Activated CD4-positive, alpha-beta T cell treated with anti-CD3 and anti-CD28 coated beads for 4 hours (primary cell): ENCODE results near the gene GBF1.
"Not testable (repeated sequence)": the region's sequence is repeated elsewhere in the genome, so short reads cannot be mapped to it uniquely, and the experiment has no call there.

Source experiments
- DNase-seq, 2 donors: peaks; one replicate each; pipeline ENCODE4 v3.0.0-alpha.2; 2020

GBF1 gene

DNA sequence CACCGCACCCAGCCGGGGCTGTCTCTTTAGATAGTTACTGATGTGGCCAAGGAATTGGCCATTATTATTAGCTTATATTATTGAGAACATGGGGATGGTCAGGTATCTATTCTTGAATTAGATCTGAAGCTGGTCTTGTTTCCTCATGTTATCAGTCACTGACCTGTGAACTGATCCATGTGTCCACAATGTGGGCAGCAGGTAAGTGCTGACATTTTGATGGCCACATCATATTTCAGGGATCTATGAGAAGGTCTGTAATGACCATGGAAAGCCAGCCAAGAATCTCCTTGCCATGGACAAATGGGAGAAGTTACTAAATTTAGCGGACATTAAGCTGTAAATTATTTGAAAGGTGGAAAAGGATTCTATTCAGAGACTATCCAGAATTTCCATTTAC is 61.4 kb downstream of the GBF1 start:
- no peak for DNase-seq

GRCh38 chr10:102308318-102308717 is 63.0 kb downstream of the GBF1 start:
- not testable (repeated sequence) for DNase-seq

DNA sequence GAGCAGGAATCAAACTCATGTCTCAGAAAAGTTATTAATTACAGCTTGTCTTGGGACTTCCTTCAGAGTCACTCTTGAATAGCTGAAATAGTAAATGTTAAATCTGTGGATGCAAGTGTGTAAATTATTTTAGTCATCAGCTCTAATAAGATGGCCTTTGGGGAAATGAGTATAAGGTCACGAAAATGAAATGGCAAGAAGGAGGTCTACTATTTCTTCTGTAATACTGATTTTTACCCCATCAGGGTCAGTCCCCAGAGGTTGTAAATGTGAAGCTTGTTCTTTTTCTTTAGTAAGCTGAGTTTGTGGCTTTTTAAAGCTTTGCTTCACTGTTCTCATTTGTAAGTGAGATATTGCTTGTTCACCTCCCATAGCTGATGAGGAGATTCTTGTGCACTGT is 63.9 kb downstream of the GBF1 start:
- no peak for DNase-seq

DNA sequence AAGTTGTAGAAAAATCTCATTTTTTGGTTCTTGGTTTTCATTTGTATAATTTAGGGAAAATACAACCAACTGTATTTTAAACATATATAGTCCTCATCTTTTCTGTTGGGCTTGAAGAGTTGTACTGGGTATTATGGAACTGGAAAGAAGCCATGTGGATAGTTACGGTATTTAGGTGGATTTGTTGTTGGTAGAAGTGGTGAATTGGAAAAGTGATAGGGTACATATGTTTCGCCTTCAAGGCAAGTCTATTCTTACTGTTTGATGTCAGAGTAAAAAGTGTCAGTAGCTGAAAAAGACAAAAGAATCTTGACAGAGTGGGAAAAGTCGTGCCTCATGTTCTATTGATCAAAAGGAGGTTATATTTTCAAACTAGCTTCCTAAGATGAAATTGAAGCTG is 64.6 kb downstream of the GBF1 start:
- DNase-seq = no peak

GRCh38 chr10:102310361-102311024 is 65.2 kb downstream of the GBF1 start:
- DNase-seq = no peak

DNA sequence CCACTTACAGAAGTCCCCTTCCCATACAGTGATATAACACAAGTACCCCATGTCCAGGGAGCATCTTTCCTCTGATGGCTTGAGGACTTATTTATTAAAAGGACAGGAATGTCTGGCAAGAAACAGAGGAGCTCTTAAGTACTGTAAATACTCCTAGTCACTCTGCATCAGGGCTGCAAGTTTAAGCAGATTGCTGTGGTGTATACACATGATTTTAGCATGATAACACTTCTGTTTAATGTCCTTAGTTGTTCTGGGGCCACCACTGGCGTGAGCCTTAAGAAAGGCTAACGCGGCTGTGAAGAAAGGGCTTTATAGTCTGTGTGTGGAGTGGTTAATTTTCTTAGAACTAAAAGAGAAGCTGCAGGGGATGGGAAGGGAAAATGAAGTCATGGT is 65.7 kb downstream of the GBF1 start:
- DNase-seq = no peak

- DNase-seq = no peak
Observed at GRCh38 chr10:102312683-102313082, 67.4 kb downstream of the GBF1 start.

DNA sequence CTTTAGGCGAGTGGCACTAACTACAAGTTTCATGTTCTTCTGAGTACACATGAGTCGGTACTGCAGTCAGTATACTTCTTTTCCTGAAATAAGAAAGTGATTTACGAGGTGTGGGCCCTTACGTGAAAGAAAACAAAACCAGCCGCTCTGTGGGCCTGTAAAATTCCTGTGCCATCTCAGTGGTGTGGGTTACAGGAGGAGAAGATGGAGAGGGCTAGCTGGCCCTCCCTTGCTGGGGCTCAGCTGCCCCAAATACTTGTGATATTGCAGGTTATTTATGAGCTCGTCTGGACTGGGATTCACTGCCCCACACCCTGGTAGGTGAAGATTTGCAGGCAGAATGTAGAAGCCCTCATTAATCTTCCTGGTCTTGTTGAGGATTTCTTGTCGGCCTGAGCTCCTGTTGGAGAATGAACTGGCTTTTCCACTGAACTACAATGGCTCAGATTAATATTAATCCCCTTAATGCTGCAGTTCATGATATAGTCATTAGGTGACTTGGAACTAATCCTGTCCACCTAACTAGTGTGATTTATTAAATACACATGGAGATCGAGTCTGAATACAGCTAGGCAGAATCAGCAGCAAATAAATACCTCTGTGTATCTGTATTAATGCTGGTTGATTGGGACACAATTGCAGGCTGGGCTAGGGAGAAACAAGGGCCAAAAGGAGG is 68.0 kb downstream of the GBF1 start:
- DNase-seq = no peak

DNA sequence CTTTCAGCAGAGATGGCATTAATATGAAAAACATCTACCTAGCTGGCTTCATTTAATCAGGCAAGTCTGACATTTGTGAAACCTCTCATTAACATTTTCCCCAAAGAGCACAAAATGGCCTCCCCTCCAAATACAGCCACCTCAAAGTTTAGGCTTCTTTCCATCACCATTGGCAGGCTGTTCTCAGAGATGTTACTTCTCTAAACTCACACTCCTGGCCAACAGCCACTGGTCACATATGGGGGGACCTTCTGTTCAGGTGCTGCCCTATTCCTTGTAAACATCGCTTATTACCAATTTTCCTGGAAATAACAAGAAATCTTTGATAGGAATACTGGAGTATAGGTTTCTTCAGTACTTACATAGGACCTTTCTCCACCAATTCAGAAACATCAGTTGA is 69.5 kb downstream of the GBF1 start:
- no peak for DNase-seq

DNA sequence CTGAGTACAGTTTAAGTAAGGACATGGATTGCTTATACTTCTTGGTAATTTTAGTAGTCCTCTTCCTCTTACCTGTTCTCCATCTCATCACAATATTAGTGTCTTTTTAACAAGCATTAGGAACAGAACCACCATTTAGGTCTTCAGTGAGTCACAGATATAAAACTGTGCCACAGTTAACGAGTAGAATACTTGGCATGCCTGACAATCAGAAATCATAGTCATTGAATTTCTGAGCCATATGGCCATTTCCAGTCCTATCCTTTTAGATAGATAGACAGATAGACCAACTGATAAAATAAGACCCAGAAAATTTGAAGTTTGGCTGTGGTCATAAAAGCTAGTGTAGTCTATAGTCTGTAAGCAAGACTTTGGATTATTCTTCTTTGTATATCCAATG is 71.1 kb downstream of the GBF1 start:
- DNase-seq = no peak

GRCh38 chr10:102322914-102323313 is 77.6 kb downstream of the GBF1 start:
- DNase-seq = peak; percentile 2 to 8

- DNase-seq = no peak
Observed at GRCh38 chr10:102324061-102324460, 78.7 kb downstream of the GBF1 start.

DNA sequence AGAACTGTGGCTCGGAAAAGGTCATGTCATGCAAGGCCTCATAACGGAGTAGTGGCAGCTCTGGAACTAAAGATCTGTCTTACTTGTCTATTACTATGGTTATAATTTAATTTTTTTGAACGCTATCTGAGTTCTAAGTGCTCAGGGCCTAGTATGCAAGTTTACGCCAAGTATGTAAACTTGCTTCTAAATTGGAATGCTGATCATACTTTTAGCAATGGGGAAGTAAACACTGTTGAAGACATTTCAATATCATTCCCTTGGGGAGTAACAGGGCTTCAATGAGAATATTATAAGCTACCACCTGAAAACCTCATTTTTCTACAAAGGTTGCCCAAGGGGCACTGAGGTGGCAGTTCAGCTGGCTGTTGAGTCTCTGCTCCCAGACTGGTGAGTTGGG is 80.7 kb downstream of the GBF1 start:
- no peak for DNase-seq

GRCh38 chr10:102327002-102327401 is 81.7 kb downstream of the GBF1 start:
- no peak for DNase-seq

- DNase-seq = no peak
Observed at GRCh38 chr10:102327641-102328040, 82.3 kb downstream of the GBF1 start.

DNA sequence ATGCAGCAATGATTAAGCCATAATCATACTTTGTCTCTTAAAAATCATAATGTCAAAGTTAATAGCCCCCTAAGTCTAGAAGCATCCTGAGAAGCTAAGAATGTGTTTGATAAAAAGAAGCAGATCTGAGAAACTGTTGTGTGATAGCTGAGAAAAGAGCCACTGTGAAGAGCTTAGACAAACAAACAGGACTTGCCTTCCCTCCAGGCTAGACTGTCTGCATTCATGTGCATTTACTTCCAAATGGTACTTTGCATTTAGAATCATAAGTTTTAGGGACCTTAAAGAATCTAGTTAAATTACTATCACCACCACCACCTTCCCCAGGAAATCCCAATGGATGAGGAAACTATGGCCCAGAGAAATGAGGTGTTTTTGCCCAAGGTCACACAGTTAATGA is 87.4 kb downstream of the GBF1 start:
- DNase-seq = no peak

GRCh38 chr10:102334101-102334500 is 88.8 kb downstream of the GBF1 start:
- DNase-seq = no peak

DNA sequence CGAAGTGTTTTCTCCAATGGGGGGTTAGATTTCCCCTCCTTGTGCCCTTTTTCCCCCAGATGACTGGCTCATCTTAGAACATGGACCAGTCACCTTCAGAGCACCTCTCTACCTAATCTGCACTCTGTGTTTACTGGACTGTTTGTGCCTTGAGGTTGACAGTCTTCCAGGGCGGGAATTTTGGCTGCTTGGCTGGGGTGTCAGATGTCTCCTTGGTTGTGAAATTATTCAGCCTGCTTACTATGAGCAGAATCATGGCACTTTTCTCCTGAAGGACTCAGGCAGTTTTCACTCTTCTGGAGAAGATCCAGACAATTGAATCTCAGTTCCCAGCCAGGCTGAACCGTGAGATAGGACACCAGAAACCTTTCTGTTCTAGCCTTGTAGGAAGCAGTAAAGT is 89.9 kb downstream of the GBF1 start:
- no peak for DNase-seq

- no peak for DNase-seq
Observed at GRCh38 chr10:102341038-102341688, 95.8 kb downstream of the GBF1 start.

- DNase-seq = no peak
Observed at GRCh38 chr10:102342458-102342857, 97.1 kb downstream of the GBF1 start.

DNA sequence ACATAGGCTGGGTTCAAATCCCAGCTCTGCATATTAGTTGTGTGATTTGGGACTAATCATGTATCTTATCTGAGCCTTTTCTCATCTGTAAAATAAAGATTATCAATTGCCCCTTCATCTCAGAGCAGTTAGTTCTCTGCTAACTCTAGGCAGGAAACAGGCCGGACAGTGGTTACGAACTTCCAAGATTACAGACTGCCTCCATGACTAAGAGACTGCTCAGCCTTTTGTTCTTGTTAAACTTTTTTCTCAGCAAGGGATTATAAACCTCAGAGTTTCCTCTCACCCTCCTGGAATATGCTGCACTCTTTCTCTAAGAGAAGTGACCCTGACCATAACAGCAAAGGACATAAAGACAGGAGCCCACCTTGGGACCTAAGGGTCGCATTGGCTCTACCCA is 97.6 kb downstream of the GBF1 start:
- no peak for DNase-seq

- DNase-seq = no peak
Observed at GRCh38 chr10:102344067-102344466, 98.7 kb downstream of the GBF1 start.

GRCh38 chr10:102347236-102347828 is 102.0 kb downstream of the GBF1 start:
- DNase-seq = no peak
